Sigmoid colon (tissue), 7 donors: ENCODE data around the gene TCAP. TPM values are rescaled to one million over a fixed set of nuclear protein-coding genes. Genes with fewer than 3 reads are reported as not detected.

Experiments
- DNase-seq: peaks from one replicate; pipeline ENCODE4 v3.0.0-alpha.2; 2019
- H3K27ac ChIP-seq, 4 donors: fragments of 200-600 bp; sonication (generic); one replicate each; pipeline ENCODE4 v1.5.1; 2016 to 2019; ENCODE audit warnings: mild to moderate bottlenecking in 1 of 4
- H3K27me3 ChIP-seq, 3 donors: fragments of 200-600 bp; sonication (generic); one replicate each; pipeline ENCODE4 v1.5.1; 2019; ENCODE audit warnings: mild to moderate bottlenecking in 1 of 3
- H3K36me3 ChIP-seq, 4 donors: fragments of 200-600 bp; sonication (generic); one replicate each; pipeline ENCODE4 v1.5.1; 2016 to 2019
- H3K4me1 ChIP-seq, 4 donors: fragments of 200-600 bp; sonication (generic); one replicate each; pipeline ENCODE4 v1.5.1; 2017 to 2019
- H3K4me3 ChIP-seq, 4 donors: fragments of 200-600 bp; sonication (generic); one replicate each; pipeline ENCODE4 v1.5.1; 2017 to 2019; ENCODE audit warnings: mild to moderate bottlenecking in 2 of 4, moderate library complexity in 1 of 4
- H3K9me3 ChIP-seq, 4 donors: fragments of 200-600 bp in 3 of 4; sonication (generic) in 3 of 4; one replicate each; pipeline versions ENCODE4 v1.5.1 to v1.6.1; 2013 to 2019
- EP300 ChIP-seq, 4 donors: sonication (generic); formaldehyde crosslinking; IDR thresholded peaks; one replicate each; pipeline ENCODE4 v1.6.1; 2017; ENCODE audit warnings: antibody characterized with exemption in 4 of 4
- POLR2A ChIP-seq, 2 donors: fragments of 450-650 bp; IDR thresholded peaks; one replicate each; pipeline ENCODE4 v1.6.1; 2016; ENCODE audit warnings: antibody characterized with exemption in 2 of 2, mild to moderate bottlenecking in 2 of 2, moderate library complexity in 2 of 2
- POLR2AphosphoS5 ChIP-seq, 4 donors: sonication (generic); formaldehyde crosslinking; IDR thresholded peaks; one replicate each; pipeline ENCODE4 v1.6.1; 2017; ENCODE audit warnings: antibody characterized with exemption in 4 of 4
- WGBS, 2 donors: extraction: QIAGEN DNeasy Blood & Tissue Kit; methylation state at CpG; one replicate each; pipeline ENCODE4 v1.1.7; 2013; 5-methylcytosine and 5-hydroxymethylcytosine counted together
- intact Hi-C: fragments of 100-400 bp; cut with DNase I; formaldehyde crosslinking; loops from one replicate; pipeline ENCODE4 v1.15.1; 2023
- polyA plus RNA-seq, 3 donors: library from polyadenylated mRNA; stranded (reverse); fragments of 200-250 nt; gene quantifications; one replicate each; pipeline ENCODE4 v1.2.3, GENCODE V29; 2013
- total RNA-seq, 4 donors: library from RNA; depleted of rRNA; stranded (reverse); fragments of >200 nt; gene quantifications; one replicate each; pipeline ENCODE4 v1.1.0, GENCODE V29; 2016
- TF ChIP-seq, protein P1 (sequence below), 4 experiments: fragments of 450-650 bp in 3 of 4; fragments of 200-600 bp in 1 of 4; IDR thresholded peaks; one replicate each; pipeline ENCODE4 v1.5.1; 2016 to 2019; ENCODE audit warnings: antibody characterized with exemption in 4 of 4, mild to moderate bottlenecking in 3 of 4, moderate library complexity in 2 of 4
- donor health status: healthy with polysubstance abuse.
- donor health status: Bipolar disorder and iron deficiency.
- donor health status: healthy.

The TCAP gene
- total and polyA plus RNA-seq, 7 donors, result 0.49 to 3.5 (median 1.1) TPM; not detected in 1

DNA sequence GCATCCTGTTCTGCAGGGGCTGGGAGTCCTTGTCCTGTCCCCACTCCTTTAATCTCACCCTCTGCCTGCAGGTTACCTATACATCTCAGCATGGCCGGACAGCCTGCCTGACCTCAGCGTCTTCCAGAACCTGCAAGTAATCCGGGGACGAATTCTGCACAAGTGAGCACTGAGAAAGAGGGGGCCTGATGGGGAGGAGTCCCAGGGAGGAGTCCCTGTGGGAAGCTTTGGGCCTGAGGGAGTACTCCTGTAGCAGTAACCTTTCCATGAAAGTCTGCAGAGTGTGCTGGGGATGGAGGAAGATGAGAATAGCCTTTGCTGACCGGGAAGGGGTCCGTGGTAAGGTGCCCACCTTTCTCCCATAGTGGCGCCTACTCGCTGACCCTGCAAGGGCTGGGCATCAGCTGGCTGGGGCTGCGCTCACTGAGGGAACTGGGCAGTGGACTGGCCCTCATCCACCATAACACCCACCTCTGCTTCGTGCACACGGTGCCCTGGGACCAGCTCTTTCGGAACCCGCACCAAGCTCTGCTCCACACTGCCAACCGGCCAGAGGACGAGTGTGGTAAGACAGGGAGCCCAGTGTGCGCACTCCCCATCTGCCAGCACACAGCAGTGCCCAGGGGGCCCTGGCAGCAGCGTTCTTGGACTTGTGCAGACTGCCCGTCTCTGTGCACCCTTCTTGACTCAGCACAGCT, 50.4 kb downstream of the TCAP start:
- no peak for DNase-seq

More for the DNA sequence above, 50.4 kb downstream of the TCAP start:
- TF ChIP-seq EP300 (IDR thresholded peaks at IDR 0.05), result no peak
- TF ChIP-seq, protein P1, sequence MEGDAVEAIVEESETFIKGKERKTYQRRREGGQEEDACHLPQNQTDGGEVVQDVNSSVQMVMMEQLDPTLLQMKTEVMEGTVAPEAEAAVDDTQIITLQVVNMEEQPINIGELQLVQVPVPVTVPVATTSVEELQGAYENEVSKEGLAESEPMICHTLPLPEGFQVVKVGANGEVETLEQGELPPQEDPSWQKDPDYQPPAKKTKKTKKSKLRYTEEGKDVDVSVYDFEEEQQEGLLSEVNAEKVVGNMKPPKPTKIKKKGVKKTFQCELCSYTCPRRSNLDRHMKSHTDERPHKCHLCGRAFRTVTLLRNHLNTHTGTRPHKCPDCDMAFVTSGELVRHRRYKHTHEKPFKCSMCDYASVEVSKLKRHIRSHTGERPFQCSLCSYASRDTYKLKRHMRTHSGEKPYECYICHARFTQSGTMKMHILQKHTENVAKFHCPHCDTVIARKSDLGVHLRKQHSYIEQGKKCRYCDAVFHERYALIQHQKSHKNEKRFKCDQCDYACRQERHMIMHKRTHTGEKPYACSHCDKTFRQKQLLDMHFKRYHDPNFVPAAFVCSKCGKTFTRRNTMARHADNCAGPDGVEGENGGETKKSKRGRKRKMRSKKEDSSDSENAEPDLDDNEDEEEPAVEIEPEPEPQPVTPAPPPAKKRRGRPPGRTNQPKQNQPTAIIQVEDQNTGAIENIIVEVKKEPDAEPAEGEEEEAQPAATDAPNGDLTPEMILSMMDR (IDR thresholded peaks at IDR 0.05), result no peak
- TF ChIP-seq POLR2AphosphoS5 (IDR thresholded peaks at IDR 0.05), result no peak
- no peak for TF ChIP-seq POLR2A (IDR thresholded peaks at IDR 0.05)
- Histone ChIP-seq H3K4me1 (no peaks in the 10 kb centered on the region), H3K9me3 (no peaks in the 10 kb centered on the region), H3K36me3 (peaks cover 22 to 81% (median 26%) of the 10 kb centered on the region in 4 donors), H3K4me3 (no peak overlapping the region), H3K27ac (no peak overlapping the region), H3K27me3 (no peaks in the 10 kb centered on the region)
- intact Hi-C loops, result no loop called here
- 82 to 92% methylated on average over 18 of the region's 18 CpGs for WGBS, 2 donors

Other genes with a start within 250 kb of the TCAP start
- gene MED1, start 214.1 kb upstream of the TCAP start, total RNA-seq, result 10 to 100 TPM; 16.8 to 22.5 (median 20.4) TPM
- 10 to 100 TPM in 1 of 3 donors, 1 to 10 TPM in 2; 4.2 to 18.6 (median 5.4) TPM for gene MED1, start 214.1 kb upstream of the TCAP start, polyA plus RNA-seq
- 10 to 100 TPM; 24.3 to 46.0 (median 32.7) TPM for gene CDK12, start 203.9 kb upstream of the TCAP start, total RNA-seq
- 10 to 100 TPM in 1 of 3 donors, 1 to 10 TPM in 2; 5.4 to 24.2 (median 9.2) TPM for gene CDK12, start 203.9 kb upstream of the TCAP start, polyA plus RNA-seq
- gene NEUROD2, start 57.4 kb upstream of the TCAP start, total RNA-seq, result under 1 TPM in 1 of 4 donors, not detected in 3; 0.33 TPM
- gene NEUROD2, start 57.4 kb upstream of the TCAP start, polyA plus RNA-seq, result 1 to 10 TPM in 1 of 3 donors, under 1 TPM in 1, not detected in 1; 0.23 to 1.2 TPM
- gene PPP1R1B, start 38.4 kb upstream of the TCAP start, total RNA-seq, result 10 to 100 TPM in 1 of 4 donors, 1 to 10 TPM in 3; 4.2 to 12.1 (median 7.2) TPM
- 100 to 1,000 TPM; 255 to 280 (median 273) TPM for gene PPP1R1B, start 38.4 kb upstream of the TCAP start, polyA plus RNA-seq
- gene STARD3, start 28.2 kb upstream of the TCAP start, total RNA-seq, result 10 to 100 TPM; 35.3 to 44.1 (median 37.6) TPM
- 10 to 100 TPM; 21.0 to 59.2 (median 25.0) TPM for gene STARD3, start 28.2 kb upstream of the TCAP start, polyA plus RNA-seq
- gene PNMT, start 3.1 kb downstream of the TCAP start, total RNA-seq, result 1 to 10 TPM; 2.8 to 5.4 (median 5.1) TPM
- 1 to 10 TPM; 1.2 to 2.4 (median 1.8) TPM for gene PNMT, start 3.1 kb downstream of the TCAP start, polyA plus RNA-seq
- gene PGAP3, start 22.7 kb downstream of the TCAP start, total RNA-seq, result 10 to 100 TPM in 1 of 4 donors, 1 to 10 TPM in 3; 6.9 to 12.1 (median 8.2) TPM
- gene PGAP3, start 22.7 kb downstream of the TCAP start, polyA plus RNA-seq, result 10 to 100 TPM in 1 of 3 donors, 1 to 10 TPM in 2; 7.2 to 29.6 (median 8.4) TPM
- 10 to 100 TPM; 16.9 to 26.3 (median 22.5) TPM for gene ERBB2, start 34.7 kb downstream of the TCAP start, total RNA-seq
- 10 to 100 TPM; 11.8 to 58.9 (median 21.0) TPM for gene ERBB2, start 34.7 kb downstream of the TCAP start, polyA plus RNA-seq
- gene MIEN1, start 65.2 kb downstream of the TCAP start, total RNA-seq, result 10 to 100 TPM; 52.4 to 65.5 (median 54.8) TPM
- 100 to 1,000 TPM in 2 of 3 donors, 10 to 100 TPM in 1; 86.3 to 226 (median 195) TPM for gene MIEN1, start 65.2 kb downstream of the TCAP start, polyA plus RNA-seq
- gene GRB7, start 72.6 kb downstream of the TCAP start, total RNA-seq, result under 1 TPM in 1 of 4 donors, not detected in 3; under 0.01 TPM
- 10 to 100 TPM; 13.2 to 17.9 (median 13.2) TPM for gene GRB7, start 72.6 kb downstream of the TCAP start, polyA plus RNA-seq
- gene IKZF3, start 199.0 kb downstream of the TCAP start, total RNA-seq, result 1 to 10 TPM in 1 of 4 donors, under 1 TPM in 3; under 0.01 to 1.5 (median 0.34) TPM
- gene IKZF3, start 199.0 kb downstream of the TCAP start, polyA plus RNA-seq, result 10 to 100 TPM in 1 of 3 donors, under 1 TPM in 2; 0.23 to 12.3 (median 0.60) TPM
- not detected for gene ZPBP2, start 202.9 kb downstream of the TCAP start, total RNA-seq
- gene ZPBP2, start 202.9 kb downstream of the TCAP start, polyA plus RNA-seq, result under 1 TPM in 1 of 3 donors, not detected in 2; 0.03 TPM